Duodenal mucosa (tissue), 2 donors: Measurements from ENCODE around the gene FAM184B.
A peak's percentile ranks its signal among the peaks of the same experiment; 100 is the strongest.

Experiments
- H3K27ac ChIP-seq: one replicate; pipeline ENCODE4 v1.7.0; 2013; ENCODE audit warnings: low read depth, low read length
- H3K27me3 ChIP-seq, 2 donors: one replicate each; pipeline ENCODE4 v1.7.0; 2013; ENCODE audit warnings: low read length in 2 of 2, control low read depth in 1 of 2; ENCODE audit not compliant: insufficient read depth in 2 of 2, control insufficient read depth in 1 of 2
- H3K36me3 ChIP-seq, 2 donors: one replicate each; pipeline ENCODE4 v1.7.0; 2013; ENCODE audit warnings: low read length in 2 of 2, control low read depth in 1 of 2; ENCODE audit not compliant: insufficient read depth in 2 of 2, control insufficient read depth in 1 of 2
- H3K4me1 ChIP-seq, 2 donors: one replicate each; pipeline ENCODE4 v1.7.0; 2013; ENCODE audit warnings: low read length in 2 of 2, control low read depth in 1 of 2; ENCODE audit not compliant: insufficient read depth in 2 of 2, control insufficient read depth in 1 of 2
- H3K4me3 ChIP-seq, 2 donors: one replicate each; pipeline ENCODE4 v1.7.0; 2013; ENCODE audit warnings: low read length in 2 of 2, low read depth in 1 of 2
- H3K9ac ChIP-seq, 2 donors: one replicate each; pipeline ENCODE4 v1.7.0; 2013; ENCODE audit warnings: low read length in 2 of 2, low read depth in 1 of 2
- H3K9me3 ChIP-seq, 2 donors: one replicate each; pipeline ENCODE4 v1.7.0; 2013; ENCODE audit warnings: low read length in 2 of 2, control low read depth in 1 of 2; ENCODE audit not compliant: control insufficient read depth in 1 of 2

FAM184B gene

GRCh38 chr4:17781300-17782287 is at the start of gene FAM184B:
TSS of gene FAM184B (minus strand) at chr4:17781621. CDS start at chr4:17781299, 322 bp downstream.
- peak within 1 kb of the TSS; percentile 26 to 50 for H3K4me3 ChIP-seq
- no peaks in the 10 kb centered on the region for H3K36me3 ChIP-seq
- H3K27me3 ChIP-seq = peaks cover 18 to 29% of the 10 kb centered on the region in 2 donors
- peaks cover 0 to 12% of the 10 kb centered on the region in 2 donors for H3K4me1 ChIP-seq
- no peak within 1 kb of the TSS for H3K9ac ChIP-seq
- H3K9me3 ChIP-seq = no peaks in the 10 kb centered on the region
- H3K27ac ChIP-seq = no peak within 1 kb of the TSS

- no peaks in the 10 kb centered on the region for H3K36me3 ChIP-seq
- H3K27ac ChIP-seq = no peak overlapping the region
- H3K27me3 ChIP-seq = no peaks in the 10 kb centered on the region
- H3K9me3 ChIP-seq = no peaks in the 10 kb centered on the region
- H3K4me1 ChIP-seq = no peaks in the 10 kb centered on the region
- no peak overlapping the region for H3K4me3 ChIP-seq
- no peak overlapping the region for H3K9ac ChIP-seq
Measured at GRCh38 chr4:17823871-17824669, 42.6 kb upstream of the FAM184B start.

- peaks cover 0 to 7% of the 10 kb centered on the region in 2 donors for H3K4me1 ChIP-seq
- no peaks in the 10 kb centered on the region for H3K27me3 ChIP-seq
- H3K36me3 ChIP-seq = no peaks in the 10 kb centered on the region
- H3K4me3 ChIP-seq = no peak overlapping the region
- no peak overlapping the region for H3K9ac ChIP-seq
- H3K27ac ChIP-seq = no peak overlapping the region
- no peaks in the 10 kb centered on the region for H3K9me3 ChIP-seq
Measured at GRCh38 chr4:17817027-17817426, 35.6 kb upstream of the FAM184B start.

GRCh38 chr4:17816142-17816541 is 34.7 kb upstream of the FAM184B start:
- peaks cover 7% of the 10 kb centered on the region in 2 donors for H3K4me1 ChIP-seq
- no peaks in the 10 kb centered on the region for H3K27me3 ChIP-seq
- H3K27ac ChIP-seq = no peak overlapping the region
- no peak overlapping the region for H3K4me3 ChIP-seq
- H3K36me3 ChIP-seq = no peaks in the 10 kb centered on the region
- H3K9me3 ChIP-seq = no peaks in the 10 kb centered on the region
- no peak overlapping the region for H3K9ac ChIP-seq

GRCh38 chr4:17814140-17814539 is 32.7 kb upstream of the FAM184B start:
- Histone ChIP-seq H3K4me1 (peaks cover 12 to 14% of the 10 kb centered on the region in 2 donors), H3K9ac (no peak overlapping the region), H3K27me3 (no peaks in the 10 kb centered on the region), H3K9me3 (no peaks in the 10 kb centered on the region), H3K27ac (no peak overlapping the region), H3K36me3 (no peaks in the 10 kb centered on the region), H3K4me3 (no peak overlapping the region)

DNA sequence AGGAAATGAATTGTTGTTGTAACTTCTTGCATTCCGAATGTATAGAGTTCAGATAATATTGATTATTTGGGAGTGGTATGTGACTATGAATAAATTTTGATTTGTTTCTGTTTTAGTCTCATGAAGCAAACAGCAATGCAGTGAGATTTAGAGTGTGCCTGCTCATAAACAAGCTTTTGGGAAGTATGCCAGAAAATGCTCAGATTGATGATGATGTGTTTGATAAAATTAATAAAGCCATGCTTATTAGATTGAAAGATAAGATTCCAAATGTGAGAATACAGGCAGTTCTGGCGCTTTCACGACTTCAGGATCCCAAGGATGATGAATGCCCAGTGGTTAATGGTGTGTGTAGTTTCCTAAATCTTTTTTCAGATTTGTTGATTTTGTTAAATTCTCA is 31.4 kb upstream of the FAM184B start:
- Histone ChIP-seq H3K9ac (no peak overlapping the region), H3K4me3 (peak overlapping the region in 1 of 2 donors; percentile 3), H3K27me3 (no peaks in the 10 kb centered on the region), H3K36me3 (no peaks in the 10 kb centered on the region), H3K9me3 (no peaks in the 10 kb centered on the region), H3K27ac (no peak overlapping the region), H3K4me1 (peaks cover 19 to 26% of the 10 kb centered on the region in 2 donors)

GRCh38 chr4:17812125-17812524 is 30.7 kb upstream of the FAM184B start:
- no peak overlapping the region for H3K9ac ChIP-seq
- no peaks in the 10 kb centered on the region for H3K27me3 ChIP-seq
- H3K36me3 ChIP-seq = no peaks in the 10 kb centered on the region
- H3K27ac ChIP-seq = no peak overlapping the region
- no peaks in the 10 kb centered on the region for H3K9me3 ChIP-seq
- peak overlapping the region; percentile 78 to 89 for H3K4me3 ChIP-seq
- H3K4me1 ChIP-seq = peaks cover 26 to 32% of the 10 kb centered on the region in 2 donors

DNA sequence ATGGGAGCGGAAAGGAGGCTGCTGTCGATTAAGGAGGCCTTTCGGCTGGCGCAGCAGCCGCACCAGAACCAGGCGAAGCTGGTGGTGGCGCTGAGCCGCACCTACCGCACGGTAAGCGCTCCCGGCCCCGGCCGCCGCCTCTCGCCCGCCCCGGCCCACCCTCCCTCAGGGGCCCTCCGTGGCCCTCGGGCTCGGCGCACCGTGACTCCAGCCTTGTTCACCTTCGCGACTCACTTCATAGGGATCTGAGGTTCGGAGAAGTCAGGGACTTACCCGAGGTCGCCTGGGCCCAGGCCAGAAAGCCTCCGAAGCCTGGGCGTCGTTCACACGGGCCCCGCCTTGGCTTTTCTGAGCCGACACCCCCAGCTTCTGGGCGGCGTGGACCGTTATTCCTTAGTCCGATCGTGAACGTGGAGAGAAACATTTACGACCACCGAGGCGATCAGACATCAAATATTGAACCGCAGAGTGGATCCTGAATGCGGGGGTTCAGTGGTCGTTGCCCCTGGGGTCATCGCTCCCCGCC is 29.7 kb upstream of the FAM184B start:
- H3K27me3 ChIP-seq = no peaks in the 10 kb centered on the region
- H3K9ac ChIP-seq = peak overlapping the region; percentile 68 to 98
- peaks cover 32 to 38% of the 10 kb centered on the region in 2 donors for H3K4me1 ChIP-seq
- peak overlapping the region; percentile 78 to 89 for H3K4me3 ChIP-seq
- H3K36me3 ChIP-seq = no peaks in the 10 kb centered on the region
- no peaks in the 10 kb centered on the region for H3K9me3 ChIP-seq
- no peak overlapping the region for H3K27ac ChIP-seq

DNA sequence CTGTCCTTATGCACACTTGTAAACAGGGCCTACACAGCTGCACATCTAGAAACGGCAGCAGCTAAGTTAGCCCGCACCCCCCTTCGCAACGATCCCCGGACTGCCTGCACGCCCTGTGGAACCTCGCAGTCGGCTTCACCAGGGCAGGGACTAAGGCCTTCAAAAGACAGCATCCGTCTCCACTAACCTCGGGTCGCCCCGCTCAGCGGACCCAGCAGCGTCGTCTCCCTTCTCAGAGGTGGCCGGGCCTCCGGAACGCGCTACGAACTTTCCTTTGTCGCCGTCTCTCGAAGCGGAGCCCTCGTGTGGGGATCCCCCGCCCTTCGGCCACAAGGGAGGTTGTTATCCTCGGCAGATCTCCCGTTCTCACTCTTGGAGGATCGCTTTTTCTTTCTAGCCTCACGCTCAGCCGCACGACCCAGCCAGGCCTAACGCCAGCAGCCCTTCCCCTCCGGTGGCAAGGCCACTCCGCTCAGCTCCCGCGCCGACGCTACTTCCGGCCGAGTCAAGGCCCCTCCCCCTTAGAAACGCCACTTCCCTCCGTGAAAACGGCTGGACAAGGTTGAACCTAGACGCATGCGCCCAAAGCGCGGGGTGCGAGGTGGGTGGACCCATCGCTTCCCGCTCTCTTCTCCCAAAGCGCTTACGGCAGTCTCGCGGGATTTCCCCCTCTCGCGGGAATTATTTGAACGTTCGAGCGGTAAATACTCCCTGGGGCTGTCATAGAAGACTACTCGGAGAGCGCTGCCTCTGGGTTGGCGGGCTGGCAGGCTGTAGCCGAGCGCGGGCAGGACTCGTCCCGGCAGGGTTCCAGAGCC is 29.0 kb upstream of the FAM184B start, which contains the start of the genes DCAF16 and NCAPG:
Gene DCAF16, minus strand, starts transcription at position 498 of the 818 bp plus-strand sequence. CDS start 6,616 bp downstream, outside the sequence.
Gene NCAPG, plus strand, starts transcription at position 720 of the 818 bp plus-strand sequence. CDS start 99 bp downstream, outside the sequence.
- Histone ChIP-seq H3K27ac (peak within 1 kb of the TSS; percentile 96), H3K4me3 (peak within 1 kb of the TSS; percentile 94 to 96), H3K27me3 (no peaks in the 10 kb centered on the region), H3K36me3 (no peaks in the 10 kb centered on the region), H3K4me1 (peaks cover 32 to 38% of the 10 kb centered on the region in 2 donors), H3K9me3 (no peaks in the 10 kb centered on the region), H3K9ac (peak within 1 kb of the TSS; percentile 98)
